HG03432 (cell line): ENCODE results near the gene RPRD1A.
"Not testable (repeated sequence)": the region's sequence is repeated elsewhere in the genome, so short reads cannot be mapped to it uniquely, and the experiment has no call there.

Experiments used
- ATAC-seq: cut with Tn5 transposase; IDR thresholded peaks from one replicate; pipeline ENCODE4 v1.9.1; 2021; ENCODE audit warnings: mild to moderate bottlenecking, moderate library complexity; ENCODE audit not compliant: unreplicated experiment

Gene RPRD1A

GRCh38 chr18:36067055-36067957, at the start of gene RPRD1A:
Gene RPRD1A (minus strand): TSS chr18:36067559. CDS start chr18:36067404, 155 bp downstream.
- peak; percentile 97 for ATAC-seq

- ATAC-seq, result not testable (repeated sequence)
Measured at GRCh38 chr18:36116771-36117170, 49.4 kb upstream of the RPRD1A start.

GRCh38 chr18:36114738-36115137, 47.4 kb upstream of the RPRD1A start:
- ATAC-seq, result no peak

- no peak for ATAC-seq
Measured at GRCh38 chr18:36114251-36114650, 46.9 kb upstream of the RPRD1A start.

- ATAC-seq, result no peak
Measured at GRCh38 chr18:36112302-36112701, 44.9 kb upstream of the RPRD1A start.

GRCh38 chr18:36109737-36110136, 42.4 kb upstream of the RPRD1A start:
- ATAC-seq, result no peak

GRCh38 chr18:36108601-36109000, 41.2 kb upstream of the RPRD1A start:
- ATAC-seq, result no peak

- ATAC-seq, result no peak
Measured at GRCh38 chr18:36108196-36108595, 40.8 kb upstream of the RPRD1A start.

GRCh38 chr18:36107477-36107876, 40.1 kb upstream of the RPRD1A start:
- ATAC-seq, result no peak

GRCh38 chr18:36104749-36105148, 37.4 kb upstream of the RPRD1A start:
- no peak for ATAC-seq

- no peak for ATAC-seq
Measured at GRCh38 chr18:36101943-36102342, 34.6 kb upstream of the RPRD1A start.

GRCh38 chr18:36099311-36099710, 32.0 kb upstream of the RPRD1A start:
- no peak for ATAC-seq

- ATAC-seq, result no peak
Measured at GRCh38 chr18:36096955-36097354, 29.6 kb upstream of the RPRD1A start.

GRCh38 chr18:36095936-36096519, 28.7 kb upstream of the RPRD1A start:
- ATAC-seq, result no peak

GRCh38 chr18:36094431-36094830, 27.1 kb upstream of the RPRD1A start:
- ATAC-seq, result no peak

- not testable (repeated sequence) for ATAC-seq
Measured at GRCh38 chr18:36092116-36092515, 24.8 kb upstream of the RPRD1A start.

- ATAC-seq, result no peak
Measured at GRCh38 chr18:36089001-36089400, 21.6 kb upstream of the RPRD1A start.

GRCh38 chr18:36088256-36088655, 20.9 kb upstream of the RPRD1A start:
- no peak for ATAC-seq

- ATAC-seq, result no peak
Measured at GRCh38 chr18:36086186-36086585, 18.8 kb upstream of the RPRD1A start.

GRCh38 chr18:36085195-36085594, 17.8 kb upstream of the RPRD1A start:
- ATAC-seq, result no peak

- ATAC-seq, result peak; percentile 59
Measured at GRCh38 chr18:36083729-36084128, 16.4 kb upstream of the RPRD1A start.

- not testable (repeated sequence) for ATAC-seq
Measured at GRCh38 chr18:36081118-36081517, 13.8 kb upstream of the RPRD1A start.
